HT-29 (cell line): ENCODE results near the gene ELOVL5. TPM values are rescaled to one million over a fixed set of nuclear protein-coding genes. Genes with fewer than 3 reads are reported as not detected.
A peak's percentile ranks its signal among the peaks of the same experiment; 100 is the strongest.
"Not testable (repeated sequence)": the region's sequence is repeated elsewhere in the genome, so short reads cannot be mapped to it uniquely, and the experiment has no call there.

ENCODE experiments used
- DNase-seq: peaks from one replicate; pipeline ENCODE4 v3.0.0-alpha.2; 2015; ENCODE audit warnings: low spot score
- total RNA-seq: library from RNA; depleted of rRNA; stranded (reverse); fragments of >200 nt; shearing (Covaris generic); gene quantifications from 2 replicates; pipeline ENCODE4 v1.2.3, GENCODE V29; 2014

Gene ELOVL5
- total RNA-seq, 1 experiment from 2014 or later: not detected

DNA sequence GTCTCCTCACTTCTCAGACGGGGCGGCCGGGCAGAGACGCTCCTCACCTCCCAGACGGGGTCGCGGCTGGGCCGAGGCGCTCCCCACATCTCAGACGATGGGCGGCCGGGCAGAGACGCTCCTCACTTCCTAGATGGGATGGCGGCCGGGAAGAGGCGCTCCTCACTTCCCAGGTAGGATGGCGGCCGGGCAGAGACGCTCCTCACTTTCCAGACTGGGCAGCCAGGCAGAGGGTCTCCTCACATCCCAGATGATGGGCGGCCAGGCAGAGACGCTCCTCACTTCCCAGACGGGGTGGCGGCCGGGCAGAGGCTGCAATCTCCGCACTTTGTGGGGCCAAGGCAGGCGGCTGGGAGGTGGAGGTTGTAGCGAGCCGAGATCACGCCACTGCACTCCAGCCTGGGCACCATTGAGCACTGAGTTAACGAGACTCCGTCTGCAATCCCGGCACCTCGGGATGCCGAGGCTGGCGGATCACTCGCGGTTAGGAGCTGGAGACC, 43.2 kb downstream of the ELOVL5 start:
- DNase-seq: not testable (repeated sequence)

DNA sequence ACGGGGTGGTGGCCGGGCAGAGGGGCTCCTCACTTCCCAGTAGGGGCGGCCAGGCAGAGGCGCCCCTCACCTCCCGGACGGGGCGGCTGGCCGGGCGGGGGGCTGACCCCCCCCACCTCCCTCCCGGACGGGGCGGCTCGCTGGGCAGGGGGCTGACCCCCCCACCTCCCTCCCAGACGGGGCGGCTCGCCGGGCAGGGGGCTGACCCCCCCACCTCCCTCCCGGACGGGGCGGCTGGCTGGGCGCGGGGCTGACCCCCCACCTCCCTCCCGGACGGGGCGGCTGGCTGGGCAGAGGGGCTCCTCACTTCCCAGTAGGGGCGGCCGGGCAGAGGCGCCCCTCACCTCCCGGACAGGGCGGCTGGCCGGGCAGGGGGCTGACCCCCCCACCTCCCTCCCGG, 43.8 kb downstream of the ELOVL5 start:
- DNase-seq: not testable (repeated sequence)

DNA sequence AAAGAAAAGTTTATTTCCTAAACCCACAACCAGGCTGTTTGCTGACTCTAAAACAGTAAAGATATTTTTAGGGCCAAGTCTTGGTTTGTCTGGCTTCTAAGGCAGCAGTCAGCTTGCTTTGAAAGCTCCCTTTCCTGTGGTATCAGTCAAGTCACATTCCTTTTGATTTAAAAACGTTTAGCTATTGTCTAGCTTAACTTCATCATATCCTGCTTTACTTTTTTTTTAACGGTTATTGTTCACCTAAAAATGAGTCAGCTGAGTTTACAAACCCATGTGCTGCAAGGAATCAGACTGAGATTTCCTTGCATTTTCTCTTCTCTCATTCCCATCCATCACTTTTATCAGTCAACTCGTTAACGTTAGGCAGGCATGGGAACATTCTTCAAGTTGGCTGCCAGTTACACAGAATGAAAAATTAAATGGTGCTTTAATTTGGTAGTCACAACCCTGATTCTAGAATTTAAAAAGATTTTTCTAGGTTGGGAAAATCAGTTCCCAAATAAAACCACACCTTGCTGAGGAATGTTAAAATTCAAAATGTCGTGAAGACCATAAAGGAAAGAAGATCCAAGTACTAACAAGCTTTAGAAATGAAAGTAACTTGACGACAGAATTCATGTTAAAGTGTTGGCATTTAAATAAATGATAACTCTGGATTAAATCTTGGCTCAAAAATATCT, 45.9 kb downstream of the ELOVL5 start:
- no peak for DNase-seq

DNA sequence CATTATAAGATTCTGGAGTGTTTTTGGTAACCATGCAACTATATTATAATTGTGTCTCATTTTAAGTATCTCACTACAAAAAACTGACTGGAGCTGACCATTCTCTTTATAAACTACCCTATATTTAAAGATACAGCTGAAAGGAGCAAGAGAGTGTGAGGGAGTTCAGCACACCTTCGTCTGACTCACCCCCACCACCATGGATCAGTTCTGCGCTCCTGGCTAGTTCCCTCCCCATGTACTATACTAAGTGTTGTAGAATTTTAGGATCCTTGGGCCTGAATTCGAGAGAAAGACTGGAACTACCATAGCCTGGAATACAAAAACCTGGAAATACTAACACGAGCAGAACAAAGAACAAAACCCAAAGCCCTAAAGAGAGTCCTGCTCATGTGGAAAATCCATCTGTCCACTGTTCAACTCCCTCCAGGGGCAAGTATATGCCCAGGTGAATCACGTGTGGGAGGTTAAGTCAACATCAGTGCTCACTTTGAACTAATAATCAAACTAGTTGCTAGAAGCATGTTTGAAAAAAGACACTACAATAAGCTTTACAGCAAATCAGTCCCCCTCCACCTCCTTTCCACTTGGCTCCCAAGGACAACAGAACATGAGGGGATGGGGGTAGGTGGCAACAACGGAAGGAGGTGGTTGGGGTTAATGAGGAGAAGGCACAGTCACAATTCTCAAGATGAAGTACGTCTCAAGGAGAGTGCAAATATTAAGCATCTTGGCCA, 46.8 kb downstream of the ELOVL5 start:
- DNase-seq: no peak

DNA sequence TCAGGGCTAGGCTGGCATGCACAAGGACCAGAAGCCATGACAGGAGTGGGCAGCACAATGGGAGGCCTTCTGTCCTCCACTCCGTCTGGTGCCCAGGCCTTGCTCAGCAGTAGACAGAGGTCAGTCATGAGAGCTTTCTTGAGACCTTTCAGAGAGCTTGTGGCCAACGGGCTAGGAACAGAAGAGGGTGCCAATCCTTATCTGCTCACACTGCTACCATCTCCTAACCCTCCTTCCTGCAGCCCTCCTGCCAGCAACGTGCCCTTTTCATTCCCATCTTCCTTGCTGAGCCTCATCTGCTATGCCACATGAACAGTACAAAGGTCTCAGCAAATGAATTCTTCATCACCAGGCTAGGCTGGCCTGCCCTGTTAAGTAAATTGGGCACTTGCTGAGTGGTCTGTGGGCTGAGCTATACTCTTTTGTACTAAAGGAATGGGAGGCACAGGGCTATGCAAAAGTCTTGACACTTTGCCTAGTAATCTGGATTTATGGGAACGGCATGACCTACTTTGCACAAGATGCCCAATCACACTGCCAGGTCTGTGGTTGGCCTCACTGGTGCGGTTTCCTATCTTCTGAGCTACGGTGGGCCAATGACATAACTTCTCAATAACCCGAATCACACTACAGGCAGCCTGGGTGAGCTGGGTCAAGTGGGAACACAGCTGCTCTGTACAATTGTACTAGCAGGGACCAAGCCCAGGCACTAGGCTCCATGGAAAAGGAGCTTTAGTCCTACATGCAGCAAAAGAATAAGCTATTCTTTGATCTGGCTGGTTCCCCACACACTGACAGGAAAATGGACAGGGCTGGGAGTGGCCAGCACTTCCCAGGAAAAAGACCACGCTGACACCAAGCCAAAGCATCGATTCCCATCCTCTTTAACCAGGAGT, 47.8 kb downstream of the ELOVL5 start:
- DNase-seq: no peak

DNA sequence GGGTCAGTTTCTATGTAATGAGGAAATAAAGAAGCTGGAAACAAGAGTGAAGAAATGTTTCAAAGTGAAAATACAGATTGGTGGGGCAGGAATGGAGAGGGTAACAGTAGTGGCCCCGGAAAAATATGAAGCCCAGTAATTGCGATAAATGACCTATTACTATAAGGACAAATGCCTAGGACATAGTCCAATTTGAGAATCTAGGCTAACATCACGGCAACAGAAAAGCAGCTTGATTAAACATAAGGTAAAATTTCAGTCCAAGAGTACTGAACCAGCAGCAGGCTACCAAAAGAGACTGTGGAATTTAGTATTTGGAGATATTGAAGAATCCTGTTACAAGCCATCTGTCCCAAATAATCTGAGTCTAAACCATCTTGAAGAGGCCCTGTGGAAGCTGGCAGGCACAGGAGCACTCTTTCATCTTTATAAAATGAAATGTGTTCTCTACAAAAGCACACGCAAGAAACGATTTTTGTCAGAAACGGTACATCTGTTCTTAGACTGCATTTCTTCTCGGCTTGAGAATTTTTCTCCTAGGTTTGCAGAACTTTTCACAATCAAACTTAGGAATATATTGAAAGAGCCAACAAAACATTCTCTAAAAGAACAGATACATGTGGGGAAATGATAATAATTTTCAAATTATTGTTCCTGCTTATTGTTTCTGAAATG, 49.3 kb downstream of the ELOVL5 start:
- no peak for DNase-seq

DNA sequence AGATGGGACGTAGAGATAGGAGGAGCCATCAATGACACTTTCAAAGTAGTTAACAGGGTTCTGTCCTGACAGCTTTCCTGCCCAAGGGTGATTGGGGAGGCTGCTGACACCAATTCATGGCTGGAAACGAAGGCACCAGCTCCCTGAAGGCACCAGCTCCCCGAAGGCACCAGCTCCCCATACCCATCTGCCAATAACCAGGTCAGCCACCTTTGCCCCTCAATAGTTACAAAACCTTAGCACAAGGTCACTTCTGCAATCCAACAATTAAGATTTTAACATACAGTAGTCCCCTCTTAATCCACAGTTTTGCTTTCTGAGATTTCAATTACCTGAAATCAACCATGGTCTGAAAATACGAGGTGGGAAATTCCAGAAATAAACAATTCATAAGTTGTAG, 51.7 kb downstream of the ELOVL5 start:
- no peak for DNase-seq

DNA sequence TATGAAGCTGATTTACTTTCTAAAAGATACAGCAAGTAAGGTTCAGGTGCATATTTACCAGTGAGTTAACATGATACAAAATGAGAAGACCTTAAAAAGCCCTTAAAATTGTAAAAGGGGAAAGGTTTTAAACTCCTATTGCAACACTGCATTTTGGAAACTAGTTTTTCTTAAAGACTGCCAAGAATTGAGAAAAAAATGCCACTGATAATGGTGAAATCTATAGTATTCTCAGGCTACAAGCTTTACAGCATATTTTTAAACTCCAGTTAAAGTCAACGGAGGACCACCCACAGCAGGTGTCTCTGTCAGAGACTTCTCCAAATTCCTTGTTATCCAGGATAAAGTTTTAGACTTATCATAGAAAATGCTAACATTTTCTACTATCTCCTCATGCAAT, 53.6 kb downstream of the ELOVL5 start:
- no peak for DNase-seq

DNA sequence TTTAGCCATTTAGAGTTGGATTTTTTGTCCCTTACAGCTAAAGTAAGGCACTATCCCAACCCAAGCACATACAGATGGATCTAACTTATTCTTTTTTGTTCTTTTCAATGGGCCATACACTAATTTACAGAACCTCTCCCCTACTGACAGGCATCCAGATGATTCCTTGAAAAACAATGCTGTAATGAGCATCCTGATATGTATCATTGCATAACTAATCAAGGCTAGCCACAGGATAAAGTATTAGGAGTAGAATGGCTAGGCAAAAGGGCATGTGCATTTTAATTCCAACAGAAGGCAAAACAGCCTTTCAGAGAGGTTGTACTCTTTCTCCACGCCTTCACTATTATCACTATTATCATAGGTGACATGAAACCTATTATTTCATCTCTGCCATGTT, 54.1 kb downstream of the ELOVL5 start:
- DNase-seq: no peak

DNA sequence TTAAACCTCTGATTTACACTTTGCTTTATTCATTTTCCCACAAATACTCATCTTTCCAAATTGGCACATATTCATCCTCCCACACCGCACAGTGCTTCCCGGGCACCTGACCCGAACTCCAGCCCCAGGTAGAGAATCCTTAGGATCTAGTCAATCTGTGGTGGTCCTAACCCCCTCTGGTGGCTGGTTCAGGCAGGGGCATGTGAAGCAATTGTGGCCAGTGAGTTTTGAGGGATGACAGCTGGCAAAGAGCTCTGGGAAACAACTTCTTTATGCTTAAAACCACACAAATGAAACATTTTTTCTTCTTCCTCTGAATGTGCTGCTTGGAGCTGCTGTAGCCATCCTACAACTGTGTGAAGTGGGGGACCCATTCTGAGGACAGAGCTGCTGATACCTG, 54.7 kb downstream of the ELOVL5 start:
- DNase-seq: peak; percentile 42

DNA sequence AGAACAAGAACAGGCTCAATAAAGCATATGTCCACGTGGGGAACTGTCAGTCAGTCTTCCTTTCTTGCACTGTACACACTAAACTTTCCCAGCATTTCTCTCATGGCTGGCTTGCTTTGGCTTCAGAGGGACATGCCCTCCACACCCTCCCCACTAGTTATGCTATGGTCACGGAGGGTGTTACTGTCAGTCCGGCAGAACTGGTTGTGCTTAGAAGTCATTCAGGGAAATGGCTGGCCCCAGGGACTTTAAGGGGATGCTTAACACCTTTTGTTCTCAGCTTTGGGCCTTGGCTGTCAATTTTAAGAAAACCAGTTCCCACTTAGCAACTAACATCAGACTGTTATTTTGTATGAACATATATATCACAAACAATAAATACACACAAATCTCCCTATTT, 55.1 kb downstream of the ELOVL5 start:
- no peak for DNase-seq

DNA sequence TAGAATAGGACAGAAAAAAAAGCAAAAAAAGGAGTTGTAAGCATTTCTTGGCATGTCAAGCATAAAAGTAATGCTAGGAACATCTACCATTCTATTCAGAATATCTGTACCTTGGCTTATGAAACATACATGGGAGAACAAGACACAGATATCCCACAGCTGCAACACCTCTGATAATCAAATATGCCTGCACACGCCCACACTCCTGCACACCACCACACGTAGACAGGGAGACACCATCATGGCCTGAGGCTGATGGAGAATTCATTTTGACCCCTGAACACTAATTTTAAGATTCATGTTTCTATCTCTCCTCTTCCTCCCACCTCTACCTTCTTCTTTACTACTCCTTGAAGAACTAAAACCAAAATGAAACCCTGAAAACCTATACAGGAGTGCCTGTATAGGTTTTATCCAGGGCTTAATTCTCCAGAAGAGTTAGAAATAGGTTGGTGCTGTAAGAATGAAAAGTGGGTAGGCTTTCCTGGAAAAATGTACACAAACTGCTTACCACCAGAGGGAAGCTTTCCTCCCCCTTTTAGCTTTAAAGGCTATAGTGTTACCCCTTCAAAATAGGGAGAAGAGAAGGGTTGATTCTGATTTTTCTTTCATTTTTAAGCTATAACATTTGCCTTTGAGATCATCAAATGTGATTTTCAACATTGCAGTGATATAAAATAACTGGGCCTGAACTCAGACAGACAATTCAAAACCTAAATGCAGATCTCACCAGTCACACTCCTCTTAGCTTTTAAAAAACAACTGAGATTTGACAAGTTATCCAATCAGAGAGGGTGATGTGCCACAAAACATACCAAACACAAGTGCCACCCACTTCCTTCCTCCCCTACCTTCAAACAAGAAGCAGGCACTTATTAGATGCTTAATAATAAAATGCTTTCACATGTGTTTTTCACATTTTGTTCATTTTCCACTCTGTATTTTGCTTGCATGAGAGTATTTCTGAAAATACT, 57.9 kb downstream of the ELOVL5 start:
- DNase-seq: no peak

DNA sequence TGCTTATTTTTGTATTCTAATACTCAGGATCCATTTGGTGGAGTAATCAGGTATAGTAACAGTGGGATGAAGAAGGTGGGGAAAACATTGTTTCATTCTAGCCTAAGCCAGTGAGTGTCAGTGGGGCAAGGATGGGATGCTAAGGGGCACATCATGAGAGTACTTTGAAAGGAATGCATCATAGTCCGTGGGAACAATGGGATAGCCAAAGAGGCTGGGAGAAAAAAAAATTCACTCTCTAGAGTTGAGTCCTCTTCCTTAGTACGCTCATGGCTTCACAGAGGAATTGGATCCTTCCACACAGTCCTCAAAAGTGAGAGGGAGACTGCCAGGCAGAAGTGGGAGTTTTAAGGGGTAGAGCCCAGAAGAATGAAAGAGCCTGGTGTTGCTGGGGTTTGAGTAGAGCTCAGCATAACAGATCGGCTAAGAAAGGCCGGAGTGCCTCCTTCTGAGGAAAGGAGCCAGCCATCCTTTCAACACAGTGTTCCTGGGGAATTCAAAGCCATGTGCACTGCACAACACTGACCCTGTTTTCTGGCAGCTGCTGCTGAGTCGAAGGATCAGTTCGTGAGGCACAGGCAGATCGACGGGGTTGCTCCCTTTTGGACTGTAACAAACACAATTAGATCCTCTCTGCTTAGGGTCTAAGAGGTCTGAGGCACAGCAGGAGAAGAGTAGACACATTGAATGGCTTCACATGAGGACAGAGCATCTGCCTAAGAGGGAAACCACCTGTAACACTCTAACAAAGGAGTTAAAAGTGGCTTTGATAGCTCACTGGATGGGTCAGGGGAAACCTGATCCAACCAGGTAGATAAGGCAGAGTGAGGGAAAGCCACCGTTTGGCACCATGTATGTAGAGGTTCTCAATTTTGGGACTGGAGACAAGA, 61.2 kb downstream of the ELOVL5 start:
- DNase-seq: no peak

DNA sequence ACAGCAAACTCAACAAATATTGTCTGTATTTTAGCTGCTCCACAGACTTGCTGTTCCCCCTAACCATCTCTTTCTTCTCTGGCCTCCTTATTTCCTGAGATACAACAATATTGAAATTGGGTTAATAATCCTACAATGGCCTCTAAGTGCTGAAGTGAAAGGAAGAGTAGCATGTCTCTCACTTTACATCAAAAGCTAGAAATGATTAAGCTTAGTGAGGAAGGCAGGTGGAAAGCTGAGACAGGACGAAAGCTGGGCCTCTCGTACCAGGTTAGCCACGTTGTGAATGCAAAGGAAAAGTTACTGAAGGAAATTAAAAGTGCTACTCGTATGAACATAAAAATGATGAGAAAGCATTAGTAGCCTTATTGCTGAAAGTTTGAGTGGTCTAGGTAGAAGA, 63.8 kb downstream of the ELOVL5 start:
- DNase-seq: no peak

DNA sequence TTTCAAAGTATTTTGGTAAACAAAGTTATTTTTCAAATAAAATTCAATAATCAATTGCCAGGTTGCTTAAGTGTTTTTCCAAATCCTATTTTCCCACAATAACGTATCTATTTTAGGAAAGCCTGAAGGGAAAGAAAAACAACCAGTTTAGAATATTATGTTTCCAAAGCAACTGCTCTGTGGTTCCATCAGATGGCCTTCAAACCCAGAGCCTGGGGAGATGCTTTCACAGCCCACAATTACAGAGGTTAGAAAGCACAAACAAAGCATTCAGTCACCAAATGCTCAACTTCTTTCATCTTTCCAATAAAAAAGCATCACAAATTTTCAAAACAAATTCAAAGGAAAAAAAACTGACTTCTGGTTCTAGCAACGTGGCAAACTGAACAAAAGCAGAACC, 66.0 kb downstream of the ELOVL5 start:
- DNase-seq: no peak

DNA sequence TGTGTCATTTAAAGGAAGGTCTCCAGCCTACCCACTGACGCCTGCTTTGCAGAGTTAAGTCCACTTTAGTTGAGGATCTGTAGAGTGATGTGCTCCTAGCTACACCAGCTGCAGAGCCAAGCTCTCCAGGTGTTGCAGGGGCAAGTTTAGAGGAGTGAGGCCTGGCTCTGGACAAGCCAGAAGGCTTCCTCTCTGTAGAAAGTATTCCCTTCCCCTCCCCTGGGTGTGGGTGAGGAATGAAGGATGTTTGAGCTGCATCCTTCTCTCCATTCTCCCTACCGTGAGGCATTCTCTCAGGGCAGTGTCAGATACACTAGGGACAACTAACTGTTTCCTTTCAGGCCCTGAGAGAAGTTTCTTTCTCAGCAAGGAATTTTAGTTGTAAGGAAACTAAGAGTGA, 66.5 kb downstream of the ELOVL5 start:
- DNase-seq: no peak

DNA sequence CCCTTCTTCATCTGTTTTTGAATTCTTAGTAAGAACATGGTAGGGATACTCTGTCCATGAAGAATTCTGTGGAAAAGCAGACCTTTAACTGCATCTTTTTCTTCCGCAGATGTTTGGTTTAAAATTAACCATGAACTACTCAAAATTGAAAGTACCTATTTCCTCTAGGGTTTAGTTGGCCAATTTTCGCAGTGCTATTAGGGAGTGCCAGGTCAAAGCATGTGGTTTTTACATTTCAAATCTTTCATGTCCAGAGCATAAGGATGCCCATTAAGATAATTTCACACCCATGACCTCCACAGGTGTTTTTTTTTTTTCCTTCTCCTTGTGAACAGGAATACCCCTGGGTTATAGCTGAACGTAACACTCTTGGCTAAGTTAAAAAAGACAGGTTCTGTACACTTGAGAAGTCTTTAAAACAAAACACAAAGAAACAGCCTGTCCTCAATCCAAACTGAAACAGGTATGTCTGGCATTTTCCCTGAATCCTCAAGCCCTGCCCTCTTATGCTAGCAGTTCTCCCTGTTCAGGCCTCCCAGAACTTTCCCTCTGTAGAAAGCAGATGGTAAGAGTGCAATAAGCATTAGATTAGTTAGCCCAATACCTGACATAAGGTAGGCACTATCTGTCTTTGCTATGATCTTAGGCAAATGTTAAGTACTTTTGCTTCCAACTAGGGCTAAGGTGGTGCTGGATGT, 67.1 kb downstream of the ELOVL5 start:
- DNase-seq: no peak

DNA sequence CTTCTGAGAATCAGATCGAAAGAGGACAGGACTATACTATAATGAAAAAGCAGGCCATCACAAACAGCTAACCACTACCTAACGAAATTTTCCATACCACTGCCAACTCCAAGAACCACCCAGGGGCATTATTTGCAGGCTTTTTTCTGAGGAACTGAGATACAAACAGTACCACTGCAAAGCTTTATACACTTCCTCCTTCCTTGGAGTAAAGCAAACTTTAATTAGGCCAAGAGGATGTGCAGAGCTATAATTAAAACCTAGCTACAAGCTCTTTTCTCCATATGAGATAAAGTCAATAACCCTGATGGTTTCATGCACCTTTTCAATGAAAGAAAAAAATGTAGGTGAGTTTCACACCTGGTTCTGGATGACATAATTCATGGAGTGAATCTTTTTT, 68.5 kb downstream of the ELOVL5 start:
- DNase-seq: no peak

DNA sequence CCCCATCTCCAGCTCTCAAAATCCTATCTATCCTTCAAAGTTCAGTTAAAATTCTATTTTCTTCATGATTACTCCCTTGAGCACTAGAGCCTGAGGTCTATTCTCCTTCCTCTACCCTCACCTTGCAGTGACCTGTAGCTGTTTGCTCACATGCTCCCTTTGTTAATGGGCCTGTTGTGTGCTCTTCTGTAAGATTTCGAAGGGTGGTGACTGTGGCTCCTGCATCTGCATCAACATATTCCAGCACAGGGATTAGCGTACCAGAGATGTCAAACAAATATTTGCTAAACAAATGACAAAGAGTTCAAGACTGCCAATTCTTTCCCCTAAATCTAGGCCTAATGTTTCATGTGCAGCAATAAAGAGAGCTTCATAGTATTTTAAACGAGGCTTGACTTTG, 69.5 kb downstream of the ELOVL5 start:
- DNase-seq: no peak
